GM18519 (cell line): ENCODE data around the gene KIF26B.
"Not testable (repeated sequence)": the region's sequence is repeated elsewhere in the genome, so short reads cannot be mapped to it uniquely, and the experiment has no call there.

Source experiments
- ATAC-seq: cut with Tn5 transposase; IDR thresholded peaks from one replicate; pipeline ENCODE4 v1.9.1; 2021; ENCODE audit warnings: mild to moderate bottlenecking, moderate library complexity; ENCODE audit not compliant: unreplicated experiment, low FRiP score

KIF26B gene

GRCh38 chr1:245704341-245704740 is 549.6 kb downstream of the KIF26B start:
- ATAC-seq, result no peak

GRCh38 chr1:245704765-245705164 is 550.0 kb downstream of the KIF26B start:
- ATAC-seq, result no peak

- ATAC-seq, result no peak
These were observed 553.2 kb downstream of the KIF26B start for GRCh38 chr1:245707941-245708340.

GRCh38 chr1:245710961-245711903 is 556.4 kb downstream of the KIF26B start:
- ATAC-seq, result no peak

GRCh38 chr1:245714027-245714426 is 559.2 kb downstream of the KIF26B start:
- not testable (repeated sequence) for ATAC-seq

- ATAC-seq, result no peak
These were observed 560.5 kb downstream of the KIF26B start for GRCh38 chr1:245715291-245715701.

- no peak for ATAC-seq
These were observed 561.2 kb downstream of the KIF26B start for GRCh38 chr1:245715970-245716369.

- no peak for ATAC-seq
These were observed 561.8 kb downstream of the KIF26B start for GRCh38 chr1:245716561-245716960.

GRCh38 chr1:245717611-245718010 is 562.8 kb downstream of the KIF26B start:
- no peak for ATAC-seq

- ATAC-seq, result no peak
These were observed 563.3 kb downstream of the KIF26B start for GRCh38 chr1:245718123-245718522.

GRCh38 chr1:245718951-245719350 is 564.2 kb downstream of the KIF26B start:
- ATAC-seq, result no peak

GRCh38 chr1:245721488-245721887 is 566.7 kb downstream of the KIF26B start:
- ATAC-seq, result no peak

- not testable (repeated sequence) for ATAC-seq
These were observed 573.2 kb downstream of the KIF26B start for GRCh38 chr1:245728035-245728434.

- no peak for ATAC-seq
These were observed 576.0 kb downstream of the KIF26B start for GRCh38 chr1:245730801-245731200.

GRCh38 chr1:245740336-245740735 is 585.6 kb downstream of the KIF26B start:
- not testable (repeated sequence) for ATAC-seq

GRCh38 chr1:245742896-245743295 is 588.1 kb downstream of the KIF26B start:
- ATAC-seq, result no peak

GRCh38 chr1:245748240-245748639 is 593.5 kb downstream of the KIF26B start:
- no peak for ATAC-seq

- no peak for ATAC-seq
These were observed 593.9 kb downstream of the KIF26B start for GRCh38 chr1:245748646-245749045.

- no peak for ATAC-seq
These were observed 594.3 kb downstream of the KIF26B start for GRCh38 chr1:245749053-245749452.

GRCh38 chr1:245750261-245750660 is 595.5 kb downstream of the KIF26B start:
- ATAC-seq, result no peak

GRCh38 chr1:245751116-245751515 is 596.3 kb downstream of the KIF26B start:
- no peak for ATAC-seq
